Spleen (tissue), 7 donors: ENCODE measurements around the gene SRPK3.

Experiments
- POLR2AphosphoS5 ChIP-seq, 3 donors: sonication (generic); formaldehyde crosslinking; IDR thresholded peaks; one replicate each; pipeline ENCODE4 v1.5.1; 2017; ENCODE audit warnings: antibody characterized with exemption in 3 of 3
- TF ChIP-seq, protein P1 (sequence below), 11 experiments: fragments of 200-600 bp in 7 of 11; fragments of 450-650 bp in 4 of 11; sonication (generic) in 4 of 11; IDR thresholded peaks in 8 of 11; conservative IDR thresholded peaks in 3 of 11; 1 replicate in 7 of 11; 2 replicates in 4 of 11; pipeline versions ENCODE4 v1.4.0 to v1.8.0; 2016 to 2021; ENCODE audit warnings: antibody characterized with exemption in 11 of 11, inconsistent platforms in 4 of 11, mild to moderate bottlenecking in 1 of 11
- donor health status: DM: no; HTN: no; CAD: no; lungs with moderate emphysema.
- donor health status: DM: no; HTN: no; CAD: no.
- donor health status: DM: no; HTN: no; CAD: no.

DNA sequence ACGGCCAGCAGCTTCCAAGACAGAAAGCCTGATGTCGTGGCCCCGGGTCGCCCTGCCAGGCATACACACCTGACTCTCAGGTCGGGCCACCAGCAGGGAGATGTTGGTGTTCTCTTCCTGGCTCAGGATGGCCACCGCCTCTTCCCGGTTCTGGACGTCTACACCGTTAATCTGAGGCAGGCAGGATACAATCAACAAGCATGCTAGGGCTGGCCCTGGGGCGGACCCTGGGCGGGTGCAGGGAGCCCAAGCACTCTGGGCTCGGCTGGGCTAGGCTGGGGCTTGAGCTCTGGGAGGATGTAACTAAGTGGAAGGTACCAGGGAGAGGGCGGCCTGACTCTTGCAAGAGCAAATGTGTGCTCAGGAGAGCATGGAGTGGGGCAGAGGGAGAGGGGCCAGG lies 24.6 kb downstream of the SRPK3 start:
- no peak for TF ChIP-seq POLR2AphosphoS5 (IDR thresholded peaks at IDR 0.05)
- TF ChIP-seq, protein P1, sequence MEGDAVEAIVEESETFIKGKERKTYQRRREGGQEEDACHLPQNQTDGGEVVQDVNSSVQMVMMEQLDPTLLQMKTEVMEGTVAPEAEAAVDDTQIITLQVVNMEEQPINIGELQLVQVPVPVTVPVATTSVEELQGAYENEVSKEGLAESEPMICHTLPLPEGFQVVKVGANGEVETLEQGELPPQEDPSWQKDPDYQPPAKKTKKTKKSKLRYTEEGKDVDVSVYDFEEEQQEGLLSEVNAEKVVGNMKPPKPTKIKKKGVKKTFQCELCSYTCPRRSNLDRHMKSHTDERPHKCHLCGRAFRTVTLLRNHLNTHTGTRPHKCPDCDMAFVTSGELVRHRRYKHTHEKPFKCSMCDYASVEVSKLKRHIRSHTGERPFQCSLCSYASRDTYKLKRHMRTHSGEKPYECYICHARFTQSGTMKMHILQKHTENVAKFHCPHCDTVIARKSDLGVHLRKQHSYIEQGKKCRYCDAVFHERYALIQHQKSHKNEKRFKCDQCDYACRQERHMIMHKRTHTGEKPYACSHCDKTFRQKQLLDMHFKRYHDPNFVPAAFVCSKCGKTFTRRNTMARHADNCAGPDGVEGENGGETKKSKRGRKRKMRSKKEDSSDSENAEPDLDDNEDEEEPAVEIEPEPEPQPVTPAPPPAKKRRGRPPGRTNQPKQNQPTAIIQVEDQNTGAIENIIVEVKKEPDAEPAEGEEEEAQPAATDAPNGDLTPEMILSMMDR (IDR thresholded peaks at IDR 0.05 in 8 of 11, conservative IDR thresholded peaks at IDR 0.05 in 3 of 11) = no peak
